CD4-positive, alpha-beta T cell (primary cell): ENCODE measurements around the gene SPG7. TPM values are rescaled to one million over a fixed set of nuclear protein-coding genes. Genes with fewer than 3 reads are reported as not detected.

ENCODE experiments used
- ATAC-seq: fragments of 200-7000 bp; cut with Tn5 transposase; one replicate; pipeline ENCODE4 v1.10.0; 2022; ENCODE audit warnings: mild to moderate bottlenecking; ENCODE audit not compliant: poor library complexity
- CTCF ChIA-PET: fragments of 350-600 bp; sonication (Branson Sonifier 250); formaldehyde crosslinking; loops from one replicate; lab custom pipeline; 2021; ENCODE audit warnings: antibody characterized with exemption, inconsistent platforms; lab: Charles Lee
- POLR2A ChIA-PET: fragments of 350-600 bp; sonication (Branson Sonifier 250); formaldehyde crosslinking; loops from one replicate; lab custom pipeline; 2021; ENCODE audit warnings: antibody characterized with exemption, inconsistent platforms; lab: Charles Lee
- DNase-seq, 14 experiments: peaks; one replicate each; pipeline ENCODE4 v3.0.0-alpha.2; 2013 to 2020; ENCODE audit warnings: mixed read lengths in 2 of 14
- H3K27ac ChIP-seq, 2 donors: one replicate each; pipeline versions ENCODE4 v1.5.1 to v1.7.0; 2013; ENCODE audit warnings: low read length in 2 of 2, low read depth in 1 of 2, mild to moderate bottlenecking in 1 of 2
- H3K27me3 ChIP-seq, 2 experiments: 1 replicate in 1 of 2; 2 replicates in 1 of 2; pipeline versions ENCODE4 v1.6.1 to v1.7.0; 2013; ENCODE audit warnings: low read length in 2 of 2, control low read depth in 1 of 2, mild to moderate bottlenecking in 1 of 2, moderate library complexity in 1 of 2; ENCODE audit not compliant: insufficient read depth in 2 of 2, control insufficient read depth in 1 of 2
- H3K36me3 ChIP-seq: one replicate; pipeline ENCODE4 v1.6.1; 2013; ENCODE audit warnings: low read length, control low read depth; ENCODE audit not compliant: insufficient read depth
- H3K4me1 ChIP-seq: one replicate; pipeline ENCODE4 v1.6.1; 2013; ENCODE audit warnings: low read length, control low read depth; ENCODE audit not compliant: insufficient read depth
- H3K4me3 ChIP-seq: one replicate; pipeline ENCODE4 v1.5.1; 2013; ENCODE audit warnings: mild to moderate bottlenecking, low read length, moderate library complexity
- H3K9me3 ChIP-seq, 2 experiments: 1 replicate in 1 of 2; 2 replicates in 1 of 2; pipeline versions ENCODE4 v1.6.1 to v1.7.0; 2013; ENCODE audit warnings: low read length in 2 of 2, mild to moderate bottlenecking in 2 of 2, control low read depth in 1 of 2, moderate library complexity in 1 of 2; ENCODE audit not compliant: control insufficient read depth in 1 of 2, insufficient read depth in 1 of 2
- H3K27ac Mint-ChIP-seq: one replicate; pipeline ENCODE4 v1.8.0; 2020; ENCODE audit warnings: mixed read lengths
- H3K27me3 Mint-ChIP-seq: one replicate; pipeline ENCODE4 v1.8.0; 2021; ENCODE audit warnings: mixed read lengths
- H3K36me3 Mint-ChIP-seq: one replicate; pipeline ENCODE4 v1.8.0; 2021; ENCODE audit warnings: low read depth, mixed read lengths
- H3K4me1 Mint-ChIP-seq: one replicate; pipeline ENCODE4 v1.8.0; 2021; ENCODE audit warnings: low read depth, mixed read lengths
- H3K4me3 Mint-ChIP-seq: one replicate; pipeline ENCODE4 v1.8.0; 2020; ENCODE audit warnings: mild to moderate bottlenecking, mixed read lengths
- H3K9me3 Mint-ChIP-seq: one replicate; pipeline ENCODE4 v1.8.0; 2020; ENCODE audit warnings: mixed read lengths
- intact Hi-C, 2 experiments: fragments of 100-400 bp; cut with DNase I in 1 of 2; cut with micrococcal nuclease in 1 of 2; formaldehyde crosslinking; loops; one replicate each; pipeline versions ENCODE4 v1.15.1 to v1.9.0; 2023 to 2025; cut with DNase I, micrococcal nuclease
- total RNA-seq, 174 experiments: library from RNA in 2 of 174; stranded (reverse) in 2 of 174; gene quantifications; one replicate each; pipeline ENCODE4 v1.2.3 and lab custom pipeline; 2021 to 2026
- TF ChIP-seq, protein P1 (sequence below): fragments of 200-600 bp; IDR thresholded peaks from one replicate; pipeline ENCODE4 v1.8.0; 2022; ENCODE audit warnings: antibody characterized with exemption, mild to moderate bottlenecking

The SPG7 gene
- total RNA-seq, 2 experiments from 2014 or later = 163 to 167 TPM

GRCh38 chr16:89507214-89507833 is 879 bp upstream of the SPG7 start:
- Histone ChIP-seq H3K4me1 (peaks cover 47% of the 10 kb centered on the region), H3K36me3 (peaks cover 19% of the 10 kb centered on the region), H3K4me3 (peak overlapping the region; percentile 71), H3K27ac (peak overlapping the region; percentile 77 to 81), H3K9me3 (no peaks in the 10 kb centered on the region), H3K27me3 (no peaks in the 10 kb centered on the region)
- ATAC-seq (no peak), DNase-seq (peak in 5 of 14 experiments; percentile 7 to 51 (median 36))
- ChIA-PET CTCF (interaction anchor here (0.6 to 2.4 kb wide), 6 partner anchors 10 to 98 kb away, joined by 3 to 8 read pairs (median 4); no protein-coding TSS in a partner anchor), POLR2A (interaction anchor here (0.7 to 4.3 kb wide), 22 partner anchors 11 to 695 kb away, joined by 3 to 40 read pairs (median 5); partner anchors contain the start of genes CHMP1A, SPATA33 and ZNF778)
- H3K27ac Mint-ChIP-seq = peak overlapping the region; percentile 93
- H3K36me3 Mint-ChIP-seq = peaks cover 21% of the 10 kb centered on the region
- H3K9me3 Mint-ChIP-seq = no peaks in the 10 kb centered on the region
- peak overlapping the region; percentile 87 for H3K4me3 Mint-ChIP-seq
- H3K4me1 Mint-ChIP-seq = peaks cover 42% of the 10 kb centered on the region
- intact Hi-C loops = loop anchor here in 1 of 2 experiments (5.0 kb wide), 1 partner anchor 265 kb away; no protein-coding TSS in a partner anchor
- TF ChIP-seq, protein P1, sequence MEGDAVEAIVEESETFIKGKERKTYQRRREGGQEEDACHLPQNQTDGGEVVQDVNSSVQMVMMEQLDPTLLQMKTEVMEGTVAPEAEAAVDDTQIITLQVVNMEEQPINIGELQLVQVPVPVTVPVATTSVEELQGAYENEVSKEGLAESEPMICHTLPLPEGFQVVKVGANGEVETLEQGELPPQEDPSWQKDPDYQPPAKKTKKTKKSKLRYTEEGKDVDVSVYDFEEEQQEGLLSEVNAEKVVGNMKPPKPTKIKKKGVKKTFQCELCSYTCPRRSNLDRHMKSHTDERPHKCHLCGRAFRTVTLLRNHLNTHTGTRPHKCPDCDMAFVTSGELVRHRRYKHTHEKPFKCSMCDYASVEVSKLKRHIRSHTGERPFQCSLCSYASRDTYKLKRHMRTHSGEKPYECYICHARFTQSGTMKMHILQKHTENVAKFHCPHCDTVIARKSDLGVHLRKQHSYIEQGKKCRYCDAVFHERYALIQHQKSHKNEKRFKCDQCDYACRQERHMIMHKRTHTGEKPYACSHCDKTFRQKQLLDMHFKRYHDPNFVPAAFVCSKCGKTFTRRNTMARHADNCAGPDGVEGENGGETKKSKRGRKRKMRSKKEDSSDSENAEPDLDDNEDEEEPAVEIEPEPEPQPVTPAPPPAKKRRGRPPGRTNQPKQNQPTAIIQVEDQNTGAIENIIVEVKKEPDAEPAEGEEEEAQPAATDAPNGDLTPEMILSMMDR = no peak
- H3K27me3 Mint-ChIP-seq = no peaks in the 10 kb centered on the region

- H3K27ac Mint-ChIP-seq = peak overlapping the region; percentile 91
- H3K36me3 ChIP-seq = peaks cover 40% of the 10 kb centered on the region
Measured at GRCh38 chr16:89510526-89510925, 2.3 kb downstream of the SPG7 start.

GRCh38 chr16:89511374-89511773 is 3.2 kb downstream of the SPG7 start:
- H3K4me3 Mint-ChIP-seq = peak overlapping the region; percentile 30
- DNase-seq (no peak), ATAC-seq (no peak)

More at GRCh38 chr16:89510526-89510925, 2.3 kb downstream of the SPG7 start:
- CTCF ChIA-PET = no interaction called here
- H3K27ac ChIP-seq = peak overlapping the region in 1 of 2 donors; percentile 17
- intact Hi-C loops = no loop called here
- POLR2A ChIA-PET = interaction anchor here (0.7 to 4.3 kb wide), 2 partner anchors 10 to 22 kb away, joined by 6 to 40 read pairs; no protein-coding TSS in a partner anchor
- Mint-ChIP-seq H3K9me3 (no peaks in the 10 kb centered on the region), H3K27me3 (no peaks in the 10 kb centered on the region), H3K4me1 (peaks cover 33% of the 10 kb centered on the region), H3K36me3 (peaks cover 37% of the 10 kb centered on the region), H3K4me3 (peak overlapping the region; percentile 34)
- ATAC-seq = no peak
- no peaks in the 10 kb centered on the region for H3K9me3 ChIP-seq
- H3K4me1 ChIP-seq = peaks cover 38% of the 10 kb centered on the region
- no peak for DNase-seq
- no peaks in the 10 kb centered on the region for H3K27me3 ChIP-seq
- no peak overlapping the region for H3K4me3 ChIP-seq
- TF ChIP-seq, protein P1 = no peak

More at GRCh38 chr16:89511374-89511773, 3.2 kb downstream of the SPG7 start:
- H3K4me3 ChIP-seq = no peak overlapping the region
- Mint-ChIP-seq H3K9me3 (no peaks in the 10 kb centered on the region), H3K36me3 (peaks cover 35% of the 10 kb centered on the region), H3K27me3 (no peaks in the 10 kb centered on the region), H3K27ac (no peak overlapping the region), H3K4me1 (peaks cover 24% of the 10 kb centered on the region)
- no peak overlapping the region for H3K27ac ChIP-seq
- POLR2A ChIA-PET = interaction anchor here (0.8 kb wide), 1 partner anchor 57 kb away, joined by 3 read pairs; no protein-coding TSS in a partner anchor
- peaks cover 29% of the 10 kb centered on the region for H3K4me1 ChIP-seq
- TF ChIP-seq, protein P1 = no peak
- CTCF ChIA-PET = no interaction called here
- intact Hi-C loops = no loop called here
- H3K9me3 ChIP-seq = no peaks in the 10 kb centered on the region
- no peaks in the 10 kb centered on the region for H3K27me3 ChIP-seq
- peaks cover 45% of the 10 kb centered on the region for H3K36me3 ChIP-seq
